Glomerular endothelial cell (primary cell): Measurements from ENCODE around the gene ZNF540. TPM values are rescaled to one million over a fixed set of nuclear protein-coding genes. Genes with fewer than 3 reads are reported as not detected.

Source experiments
- total RNA-seq: library from RNA; depleted of rRNA; stranded (reverse); fragments of >200 nt; gene quantifications from 2 replicates; pipeline ENCODE4 v1.2.3, GENCODE V29; 2015

ZNF540 gene
- total RNA-seq, 1 donor from 2014 or later: 0.18 TPM

Other genes with a start within 250 kb of the ZNF540 start
- 7.0 and 9.3 TPM in 2 replicates for gene ZNF527, start 223.8 kb upstream of the ZNF540 start, total RNA-seq
- gene ZNF569, start 127.4 kb upstream of the ZNF540 start, total RNA-seq: 5.2 and 5.7 TPM in 2 replicates
- 8.6 and 9.2 TPM in 2 replicates for gene ZNF570, start 125.5 kb upstream of the ZNF540 start, total RNA-seq
- gene ZNF793, start 87.9 kb upstream of the ZNF540 start, total RNA-seq: 1.1 and 4.2 TPM in 2 replicates
- 1.5 and 2.0 TPM in 2 replicates for gene ZNF571, start 84 bp upstream of the ZNF540 start, total RNA-seq
- 6.8 and 17.8 TPM in 2 replicates for gene ZFP30, start 60.6 kb downstream of the ZNF540 start, total RNA-seq
- 2.0 and 2.3 TPM in 2 replicates for gene ZNF607, start 124.9 kb downstream of the ZNF540 start, total RNA-seq
- gene ZNF573, start 184.7 kb downstream of the ZNF540 start, total RNA-seq: 3.4 and 8.0 TPM in 2 replicates